ENCODE data around the gene AFDN. TPM values are rescaled to one million over a fixed set of nuclear protein-coding genes. Genes with fewer than 3 reads are reported as not detected.

AFDN gene
- total RNA-seq, 2 experiments from 2014 or later: 29.9 to 37.7 TPM

- no peaks in the 10 kb centered on the region for H3K4me1 Mint-ChIP-seq
- ATAC-seq (ENCODE audit: low read depth): no peak
- H3K9me3 Mint-ChIP-seq: no peaks in the 10 kb centered on the region
- H3K27me3 Mint-ChIP-seq: peaks cover 52% of the 10 kb centered on the region
- no peak for DNase-seq
- H3K4me3 Mint-ChIP-seq: peak overlapping the region; percentile 1
- no peaks in the 10 kb centered on the region for H3K36me3 Mint-ChIP-seq
- H3K27ac Mint-ChIP-seq: no peak overlapping the region
- POLR2A ChIA-PET: no interaction called here
Observed at GRCh38 chr6:167815296-167815980, 11.3 kb upstream of the AFDN start.

DNA sequence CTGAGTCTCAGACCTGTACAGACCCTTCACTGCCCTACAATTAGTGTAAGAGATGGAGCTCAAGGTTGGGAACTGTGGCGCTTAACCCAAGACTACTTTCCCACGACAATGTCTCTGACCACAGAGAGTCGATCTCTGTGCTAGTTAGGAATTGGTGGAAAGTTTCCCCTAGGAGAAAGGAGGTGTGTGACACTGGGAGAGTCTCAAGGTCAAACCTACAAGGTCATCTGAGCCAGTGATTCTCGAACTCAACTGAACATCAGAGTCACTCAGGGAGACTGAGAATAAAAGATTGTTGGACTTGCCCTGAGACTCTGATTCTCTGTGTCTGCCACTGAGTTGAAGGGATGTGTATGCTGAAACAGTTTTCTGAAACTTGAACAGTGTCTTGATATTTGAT, 9.7 kb upstream of the AFDN start:
- no peak overlapping the region for H3K4me3 Mint-ChIP-seq
- H3K9me3 Mint-ChIP-seq: no peaks in the 10 kb centered on the region
- DNase-seq (no peak), ATAC-seq (ENCODE audit: low read depth) (no peak)
- no peaks in the 10 kb centered on the region for H3K36me3 Mint-ChIP-seq
- no peaks in the 10 kb centered on the region for H3K4me1 Mint-ChIP-seq
- POLR2A ChIA-PET: no interaction called here
- peaks cover 54% of the 10 kb centered on the region for H3K27me3 Mint-ChIP-seq
- no peak overlapping the region for H3K27ac Mint-ChIP-seq

DNA sequence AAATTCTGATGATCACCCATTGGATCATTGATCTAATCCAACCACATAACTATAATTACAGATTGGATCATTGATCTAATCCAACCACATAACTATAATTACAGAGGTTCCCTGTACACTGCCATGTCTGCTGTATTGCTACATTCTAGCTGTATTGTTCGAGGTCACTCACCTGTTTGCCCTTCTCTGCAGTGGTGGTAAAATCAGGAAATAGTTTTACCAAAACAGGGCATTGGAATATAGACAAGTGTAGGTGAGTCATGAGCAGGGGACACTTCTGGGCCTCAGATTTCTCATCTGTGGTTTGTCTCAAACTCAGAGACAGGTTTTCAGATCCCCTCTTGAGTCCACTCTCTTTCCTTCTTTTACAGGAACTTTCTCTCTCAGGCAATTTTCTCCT, 9.0 kb upstream of the AFDN start:
- Mint-ChIP-seq H3K9me3 (no peaks in the 10 kb centered on the region), H3K27ac (no peak overlapping the region), H3K36me3 (no peaks in the 10 kb centered on the region), H3K4me3 (no peak overlapping the region), H3K4me1 (no peaks in the 10 kb centered on the region), H3K27me3 (peaks cover 57% of the 10 kb centered on the region)
- DNase-seq (no peak), ATAC-seq (ENCODE audit: low read depth) (no peak)
- POLR2A ChIA-PET: no interaction called here

DNA sequence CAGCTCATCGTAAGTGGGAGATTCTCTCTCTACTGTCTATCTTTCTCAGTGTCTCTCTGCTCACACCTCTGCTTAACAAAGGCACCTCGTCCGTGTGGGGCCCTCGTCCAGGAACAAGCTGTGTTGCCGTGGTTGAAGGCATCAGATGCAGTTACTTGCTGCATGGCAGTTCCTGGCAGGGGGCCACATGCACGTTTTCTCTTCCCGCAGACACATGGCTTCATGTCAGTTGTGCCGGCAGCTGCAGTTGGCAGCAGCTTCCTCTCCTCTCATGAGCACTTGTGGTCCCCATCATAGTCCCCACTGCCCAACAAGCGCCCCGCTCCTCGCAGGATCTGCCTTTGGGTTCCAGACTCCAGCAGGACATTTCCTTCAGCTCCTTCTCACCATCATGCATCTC, 7.1 kb upstream of the AFDN start:
- Mint-ChIP-seq H3K4me1 (no peaks in the 10 kb centered on the region), H3K4me3 (no peak overlapping the region), H3K27me3 (peaks cover 70% of the 10 kb centered on the region), H3K36me3 (no peaks in the 10 kb centered on the region), H3K9me3 (no peaks in the 10 kb centered on the region), H3K27ac (no peak overlapping the region)
- DNase-seq: no peak
- POLR2A ChIA-PET: no interaction called here
- no peak for ATAC-seq (ENCODE audit: low read depth)

- H3K9me3 Mint-ChIP-seq: no peaks in the 10 kb centered on the region
- DNase-seq (no peak), ATAC-seq (ENCODE audit: low read depth) (no peak)
- no peak overlapping the region for H3K27ac Mint-ChIP-seq
- H3K4me3 Mint-ChIP-seq: no peak overlapping the region
- H3K36me3 Mint-ChIP-seq: no peaks in the 10 kb centered on the region
- H3K4me1 Mint-ChIP-seq: peaks cover 3% of the 10 kb centered on the region
- peaks cover 75% of the 10 kb centered on the region for H3K27me3 Mint-ChIP-seq
- POLR2A ChIA-PET: no interaction called here
Observed at GRCh38 chr6:167820681-167821080, 6.0 kb upstream of the AFDN start.

GRCh38 chr6:167824591-167825331, 1.9 kb upstream of the AFDN start:
- Mint-ChIP-seq H3K27ac (no peak overlapping the region), H3K4me1 (peaks cover 15% of the 10 kb centered on the region), H3K9me3 (no peaks in the 10 kb centered on the region), H3K27me3 (peaks cover 74% of the 10 kb centered on the region), H3K4me3 (peak overlapping the region; percentile 22), H3K36me3 (no peaks in the 10 kb centered on the region)
- DNase-seq (no peak), ATAC-seq (ENCODE audit: low read depth) (no peak)
- POLR2A ChIA-PET: no interaction called here

GRCh38 chr6:167825332-167826229, 1.1 kb upstream of the AFDN start:
- H3K4me3 Mint-ChIP-seq: peak overlapping the region; percentile 86
- H3K4me1 Mint-ChIP-seq: peaks cover 20% of the 10 kb centered on the region
- POLR2A ChIA-PET: no interaction called here
- no peaks in the 10 kb centered on the region for H3K9me3 Mint-ChIP-seq
- H3K36me3 Mint-ChIP-seq: peaks cover 4% of the 10 kb centered on the region
- DNase-seq (peak; percentile 48), ATAC-seq (ENCODE audit: low read depth) (no peak)
- H3K27me3 Mint-ChIP-seq: peaks cover 77% of the 10 kb centered on the region
- peak overlapping the region; percentile 78 for H3K27ac Mint-ChIP-seq

- Mint-ChIP-seq H3K4me1 (peaks cover 26% of the 10 kb centered on the region), H3K36me3 (peaks cover 5% of the 10 kb centered on the region), H3K27ac (peak overlapping the region; percentile 78), H3K4me3 (peak overlapping the region; percentile 86), H3K9me3 (no peaks in the 10 kb centered on the region), H3K27me3 (peaks cover 72% of the 10 kb centered on the region)
- ATAC-seq (ENCODE audit: low read depth) (peak; percentile 89), DNase-seq (peak; percentile 80)
- POLR2A ChIA-PET: no interaction called here
Observed at GRCh38 chr6:167826230-167826895, 348 bp upstream of the AFDN start.

- Mint-ChIP-seq H3K27ac (peak overlapping the region; percentile 77), H3K36me3 (peaks cover 5% of the 10 kb centered on the region), H3K9me3 (no peaks in the 10 kb centered on the region), H3K27me3 (peaks cover 64% of the 10 kb centered on the region), H3K4me3 (peak overlapping the region; percentile 84), H3K4me1 (peaks cover 32% of the 10 kb centered on the region)
- DNase-seq: peak; percentile 65
- ATAC-seq (ENCODE audit: low read depth): peak; percentile 26
- POLR2A ChIA-PET: interaction anchor here (0.6 kb wide), 1 partner anchor 140 kb away, joined by 3 read pairs; no protein-coding TSS in a partner anchor
Observed at GRCh38 chr6:167827583-167828324, 1.0 kb downstream of the AFDN start.

GRCh38 chr6:167828325-167828956, 1.7 kb downstream of the AFDN start:
- DNase-seq (no peak), ATAC-seq (ENCODE audit: low read depth) (no peak)
- H3K4me1 Mint-ChIP-seq: peaks cover 37% of the 10 kb centered on the region
- H3K27ac Mint-ChIP-seq: no peak overlapping the region
- peaks cover 60% of the 10 kb centered on the region for H3K27me3 Mint-ChIP-seq
- POLR2A ChIA-PET: interaction anchor here (0.6 kb wide), 1 partner anchor 139 kb away, joined by 3 read pairs; no protein-coding TSS in a partner anchor
- peak overlapping the region; percentile 84 for H3K4me3 Mint-ChIP-seq
- H3K9me3 Mint-ChIP-seq: no peaks in the 10 kb centered on the region
- peaks cover 5% of the 10 kb centered on the region for H3K36me3 Mint-ChIP-seq

DNA sequence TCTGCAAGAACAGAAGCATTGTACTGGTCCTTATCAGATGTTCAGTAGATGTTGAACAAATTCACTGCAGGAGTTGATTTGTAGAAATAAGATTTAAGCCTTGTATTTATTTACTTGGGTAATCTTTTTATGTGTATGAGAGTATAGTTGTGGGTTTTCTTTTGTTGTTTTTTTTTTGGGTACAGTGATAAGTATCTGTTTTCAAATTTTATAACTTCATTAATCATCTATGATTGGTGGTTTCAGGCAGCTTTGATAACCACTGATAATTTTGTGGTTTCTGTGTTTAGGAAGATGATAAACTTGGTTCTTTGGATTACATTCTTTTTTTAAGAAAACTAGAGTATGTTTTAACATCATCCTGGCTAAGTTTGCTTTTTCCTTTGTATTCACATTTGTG, 2.8 kb downstream of the AFDN start:
- H3K27ac Mint-ChIP-seq: no peak overlapping the region
- H3K9me3 Mint-ChIP-seq: no peaks in the 10 kb centered on the region
- ATAC-seq (ENCODE audit: low read depth) (no peak), DNase-seq (no peak)
- POLR2A ChIA-PET: no interaction called here
- H3K36me3 Mint-ChIP-seq: peaks cover 7% of the 10 kb centered on the region
- peaks cover 43% of the 10 kb centered on the region for H3K4me1 Mint-ChIP-seq
- peak overlapping the region; percentile 10 for H3K4me3 Mint-ChIP-seq
- H3K27me3 Mint-ChIP-seq: peaks cover 53% of the 10 kb centered on the region

DNA sequence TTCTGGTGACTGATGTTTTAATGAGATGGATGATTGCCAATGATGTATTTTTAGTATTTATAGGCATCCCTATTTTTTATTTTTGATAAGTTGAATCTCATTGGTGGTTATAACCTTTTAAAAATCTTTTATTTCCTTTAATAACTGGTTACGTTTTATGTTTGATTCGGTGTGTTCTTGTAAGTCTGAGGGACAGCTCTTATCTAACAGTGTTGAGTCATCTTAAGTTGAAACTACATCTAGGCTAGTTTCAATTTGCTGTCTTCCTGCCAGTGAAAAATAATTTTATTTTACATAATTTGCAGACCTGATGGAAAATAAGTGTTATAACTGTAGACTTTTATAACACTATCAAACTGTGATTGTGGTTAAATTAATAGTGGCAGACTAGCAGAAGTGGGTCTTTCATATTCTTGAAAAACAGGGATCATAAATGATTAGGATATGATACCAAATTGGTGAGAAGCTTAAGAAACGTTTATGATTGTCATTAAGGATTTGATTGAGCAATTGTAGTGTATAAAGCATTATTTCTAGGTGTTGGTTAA, 4.6 kb downstream of the AFDN start:
- Mint-ChIP-seq H3K27me3 (peaks cover 37% of the 10 kb centered on the region), H3K36me3 (peaks cover 7% of the 10 kb centered on the region), H3K4me3 (no peak overlapping the region), H3K9me3 (no peaks in the 10 kb centered on the region), H3K27ac (no peak overlapping the region), H3K4me1 (peaks cover 42% of the 10 kb centered on the region)
- ATAC-seq (ENCODE audit: low read depth): no peak
- POLR2A ChIA-PET: no interaction called here
- DNase-seq: no peak
